Measurements from ENCODE around the gene RINL.
"Not testable (repeated sequence)": the region's sequence is repeated elsewhere in the genome, so short reads cannot be mapped to it uniquely, and the experiment has no call there.

The RINL gene

GRCh38 chr19:38891771-38892170 is 13.7 kb upstream of the RINL start:
- ATAC-seq: no peak
- H3K27ac Mint-ChIP-seq: no peak overlapping the region

DNA sequence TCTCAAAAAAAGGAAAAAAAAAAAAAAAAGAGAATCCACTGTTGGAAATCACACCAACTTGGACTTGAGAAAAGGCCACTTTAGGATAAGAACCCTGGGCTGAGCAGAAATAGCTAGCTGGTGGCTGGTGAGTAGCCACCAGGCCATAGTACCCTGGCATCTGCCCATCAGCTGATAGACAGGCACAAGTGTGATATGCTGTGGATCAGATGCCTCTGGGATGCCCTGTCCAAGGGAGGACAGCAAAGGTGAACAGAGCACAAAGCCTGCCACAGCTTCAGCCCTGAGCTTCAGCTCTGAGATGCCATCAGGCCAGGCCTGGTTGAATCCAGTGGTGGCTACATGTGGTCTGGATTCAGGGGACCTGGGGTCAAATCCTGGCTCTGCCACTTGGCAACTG is 12.6 kb upstream of the RINL start:
- DNase-seq (no peak), ATAC-seq (no peak)
- no peaks in the 10 kb centered on the region for H3K9me3 Mint-ChIP-seq
- H3K4me1 Mint-ChIP-seq: peaks cover 17% of the 10 kb centered on the region
- H3K27me3 Mint-ChIP-seq: no peaks in the 10 kb centered on the region
- H3K27ac Mint-ChIP-seq: no peak overlapping the region
- H3K4me3 Mint-ChIP-seq: no peak overlapping the region

More at GRCh38 chr19:38891771-38892170, 13.7 kb upstream of the RINL start:
- Mint-ChIP-seq H3K27me3 (no peaks in the 10 kb centered on the region), H3K4me1 (peaks cover 21% of the 10 kb centered on the region), H3K4me3 (no peak overlapping the region), H3K9me3 (no peaks in the 10 kb centered on the region)
- DNase-seq: no peak

DNA sequence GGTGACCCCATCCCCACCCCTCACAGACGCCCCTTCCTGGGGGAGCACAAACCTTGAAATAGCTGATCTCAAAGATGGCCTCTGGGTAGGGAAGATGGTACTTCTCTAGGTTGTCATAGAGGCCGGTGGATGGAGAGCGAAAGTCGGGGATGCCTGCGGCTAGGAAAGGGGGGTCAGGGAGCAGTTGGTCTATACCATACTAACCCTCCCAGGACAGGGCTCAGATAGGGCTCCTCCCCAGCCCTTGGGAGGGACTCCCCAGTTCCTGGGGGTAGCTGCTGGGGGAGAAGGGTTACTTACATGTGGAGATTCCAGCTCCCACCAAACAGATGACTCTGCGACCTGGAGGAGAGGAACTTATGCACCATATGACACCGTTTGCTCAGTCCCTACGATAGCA is 11.7 kb upstream of the RINL start:
- no peaks in the 10 kb centered on the region for H3K27me3 Mint-ChIP-seq
- H3K4me1 Mint-ChIP-seq: peaks cover 9% of the 10 kb centered on the region
- no peak overlapping the region for H3K27ac Mint-ChIP-seq
- H3K9me3 Mint-ChIP-seq: no peaks in the 10 kb centered on the region
- DNase-seq (no peak), ATAC-seq (no peak)
- H3K4me3 Mint-ChIP-seq: no peak overlapping the region

GRCh38 chr19:38888876-38889275 is 10.8 kb upstream of the RINL start:
- ATAC-seq: no peak
- no peaks in the 10 kb centered on the region for H3K27me3 Mint-ChIP-seq
- no peak overlapping the region for H3K4me3 Mint-ChIP-seq
- H3K4me1 Mint-ChIP-seq: peaks cover 5% of the 10 kb centered on the region
- no peaks in the 10 kb centered on the region for H3K9me3 Mint-ChIP-seq
- no peak for DNase-seq
- peak overlapping the region in 1 of 2 donors; percentile 54 for H3K27ac Mint-ChIP-seq

DNA sequence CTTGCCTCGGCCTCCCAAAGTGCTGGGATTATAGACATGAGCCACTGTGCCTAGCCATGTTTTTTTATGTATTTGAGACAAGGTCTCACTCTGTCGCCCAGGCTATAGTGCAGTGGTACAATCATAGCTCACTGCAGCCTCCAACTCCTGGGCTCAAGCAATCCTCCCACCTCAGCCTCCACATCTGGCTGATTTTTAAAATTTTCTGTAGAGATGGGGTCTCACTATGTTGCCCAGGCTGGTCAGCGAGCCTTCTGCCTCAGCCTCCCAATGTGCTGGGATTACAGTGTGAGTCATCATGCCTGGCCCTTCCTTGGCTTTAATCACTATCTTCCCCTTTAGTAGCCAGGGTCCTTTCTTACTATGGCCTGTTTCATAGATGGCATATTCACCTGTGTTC is 6.6 kb upstream of the RINL start:
- not testable (repeated sequence) for H3K27ac Mint-ChIP-seq, DNase-seq, ATAC-seq, H3K9me3 Mint-ChIP-seq, H3K4me3 Mint-ChIP-seq, H3K27me3 Mint-ChIP-seq
- H3K4me1 Mint-ChIP-seq: peaks cover 10% of the 10 kb centered on the region

- DNase-seq: no peak
- Mint-ChIP-seq H3K4me3 (no peak overlapping the region), H3K27me3 (no peaks in the 10 kb centered on the region), H3K27ac (peak overlapping the region in 1 of 2 donors; percentile 48), H3K9me3 (no peaks in the 10 kb centered on the region), H3K4me1 (peaks cover 20% of the 10 kb centered on the region)
- ATAC-seq: no peak
Observed at GRCh38 chr19:38883286-38883685, 5.2 kb upstream of the RINL start.

DNA sequence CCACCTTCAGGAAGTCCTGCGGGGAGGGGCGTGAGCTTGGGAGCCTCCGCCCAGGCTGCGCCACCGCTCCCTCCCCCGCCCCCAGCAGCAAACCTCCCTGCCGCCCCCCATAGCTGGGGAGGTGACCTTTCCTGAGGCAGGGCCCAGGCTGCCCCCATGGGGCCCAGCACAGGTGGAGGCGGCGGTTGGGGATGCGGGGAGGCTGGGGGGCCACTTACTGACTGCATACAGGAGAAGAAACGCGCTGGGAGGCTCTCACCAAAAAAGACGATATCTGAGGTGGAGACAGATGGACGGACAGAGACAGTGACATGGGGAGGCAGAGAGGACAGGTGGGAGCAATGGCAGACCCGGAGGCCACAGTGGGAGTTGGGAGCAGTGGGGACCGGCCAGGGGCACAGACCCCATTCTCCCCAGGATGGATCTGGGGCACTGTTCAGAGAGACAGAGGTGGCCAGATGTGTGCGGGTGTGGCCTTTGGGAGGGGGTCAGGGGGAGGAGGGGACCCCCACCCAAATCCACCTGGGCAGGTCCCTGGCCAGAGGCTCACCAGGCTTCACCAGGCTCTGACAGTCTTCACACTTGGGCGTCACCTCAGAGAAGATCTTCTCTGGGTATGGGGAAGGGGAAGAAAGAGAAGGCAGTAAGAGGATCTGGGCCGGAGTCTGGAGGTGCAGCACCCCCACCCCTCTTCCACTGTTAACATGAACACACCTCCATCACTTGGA is 3.0 kb upstream of the RINL start:
- DNase-seq: no peak

DNA sequence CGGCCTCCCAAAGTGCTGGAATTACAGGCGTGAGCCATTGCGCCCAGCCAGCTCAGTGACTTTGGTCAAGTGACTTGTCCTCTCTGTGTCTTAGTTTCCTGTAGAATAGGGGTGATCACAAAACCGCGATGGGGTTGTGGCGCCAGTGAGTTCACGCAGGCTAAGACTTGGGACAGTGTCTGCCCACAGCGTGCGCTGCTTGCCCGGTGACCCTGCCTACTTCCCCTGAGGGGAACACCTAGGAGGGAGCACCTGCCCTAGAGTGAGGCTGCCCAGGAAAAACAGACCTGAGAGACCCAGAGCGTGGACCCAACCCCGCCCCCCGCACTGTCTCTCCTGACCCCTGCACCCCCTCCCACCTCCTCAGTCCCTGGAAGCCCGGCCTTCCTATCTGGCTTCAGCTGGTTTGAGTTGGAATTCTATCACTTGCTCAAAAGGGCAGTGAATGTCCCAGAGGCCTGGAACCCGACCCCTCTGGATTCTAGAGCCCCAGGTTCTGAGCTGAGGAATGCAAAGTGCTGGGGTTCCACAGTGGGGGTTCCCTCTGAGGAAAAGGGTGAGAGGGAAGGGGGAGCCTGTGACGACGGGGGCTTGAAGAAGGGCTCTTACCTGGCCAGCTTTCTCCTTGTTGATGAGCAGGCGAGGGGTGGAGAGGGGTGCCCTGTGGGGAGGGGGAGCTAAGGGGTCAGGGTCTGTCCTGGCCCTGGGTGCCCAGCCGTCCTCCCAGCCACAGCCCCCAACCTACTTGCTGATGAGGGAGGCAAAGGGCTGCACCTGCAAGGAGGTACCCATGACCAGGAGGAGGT is 2.2 kb upstream of the RINL start:
- no peak for ATAC-seq
- no peak for DNase-seq
- Mint-ChIP-seq H3K4me3 (no peak overlapping the region), H3K4me1 (peaks cover 37% of the 10 kb centered on the region), H3K27me3 (no peaks in the 10 kb centered on the region), H3K9me3 (no peaks in the 10 kb centered on the region), H3K27ac (peak overlapping the region in 1 of 2 donors; percentile 67)

More for the DNA sequence above, 3.0 kb upstream of the RINL start:
- Mint-ChIP-seq H3K27ac (peak overlapping the region in 1 of 2 donors; percentile 42), H3K27me3 (no peaks in the 10 kb centered on the region), H3K4me3 (no peak overlapping the region), H3K9me3 (no peaks in the 10 kb centered on the region), H3K4me1 (peaks cover 33% of the 10 kb centered on the region)
- no peak for ATAC-seq

- DNase-seq (no peak), ATAC-seq (no peak)
- Mint-ChIP-seq H3K4me3 (peak overlapping the region in 1 of 2 donors; percentile 12), H3K27me3 (no peaks in the 10 kb centered on the region), H3K4me1 (peaks cover 37% of the 10 kb centered on the region), H3K27ac (no peak overlapping the region), H3K9me3 (no peaks in the 10 kb centered on the region)
Observed at GRCh38 chr19:38879400-38879751, 1.3 kb upstream of the RINL start.

- Mint-ChIP-seq H3K27me3 (no peaks in the 10 kb centered on the region), H3K4me3 (peak overlapping the region; percentile 96 to 99), H3K4me1 (peaks cover 37% of the 10 kb centered on the region), H3K27ac (peak overlapping the region; percentile 99), H3K9me3 (no peaks in the 10 kb centered on the region)
- DNase-seq (peak in 1 of 2 donors; percentile 20), ATAC-seq (peak; percentile 48)
Observed at GRCh38 chr19:38878575-38879399, 712 bp upstream of the RINL start.

DNA sequence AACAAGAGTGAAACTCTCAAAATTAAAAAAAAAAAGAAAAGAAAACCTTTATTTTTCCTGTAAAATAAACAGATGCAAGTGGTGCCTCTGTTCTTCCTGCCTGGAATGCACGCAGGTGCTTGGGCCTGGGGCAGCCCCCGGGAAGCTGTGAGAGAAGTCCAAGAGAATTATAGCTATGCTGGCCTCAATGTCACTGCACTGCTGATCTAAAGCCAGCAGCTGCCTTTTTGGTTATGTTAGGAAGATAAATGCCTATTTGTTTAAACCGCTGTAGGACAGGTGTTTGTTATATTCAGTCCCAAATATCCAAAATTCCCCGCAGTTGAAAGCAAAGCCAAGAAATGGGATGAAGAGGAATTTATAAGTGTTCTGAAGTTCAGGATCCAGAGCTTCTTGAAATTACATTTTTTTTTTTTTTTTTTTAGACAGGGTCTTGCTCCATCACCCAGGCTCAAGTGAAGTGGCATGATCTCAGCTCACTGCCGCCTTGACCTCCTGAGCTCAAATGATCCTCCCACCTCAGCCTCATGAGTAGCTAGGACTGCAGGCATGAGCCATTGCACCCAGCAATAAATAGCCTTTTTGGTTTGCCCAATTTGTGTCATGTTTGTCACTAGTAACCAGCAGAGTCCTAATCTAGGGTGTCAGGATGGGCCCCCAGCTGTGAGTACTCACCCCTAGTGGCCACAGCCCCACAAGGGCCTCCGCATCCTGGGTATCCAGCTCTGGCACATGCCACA is 2.2 kb downstream of the RINL start:
- peak in 1 of 2 donors; percentile 28 for DNase-seq
- no peaks in the 10 kb centered on the region for H3K27me3 Mint-ChIP-seq
- H3K4me1 Mint-ChIP-seq: peaks cover 42% of the 10 kb centered on the region
- peak overlapping the region in 1 of 2 donors; percentile 75 for H3K4me3 Mint-ChIP-seq
- H3K9me3 Mint-ChIP-seq: no peaks in the 10 kb centered on the region
- ATAC-seq: peak; percentile 27
- peak overlapping the region in 1 of 2 donors; percentile 87 for H3K27ac Mint-ChIP-seq

GRCh38 chr19:38873400-38873799 is 4.7 kb downstream of the RINL start:
- not testable (repeated sequence) for H3K4me3 Mint-ChIP-seq

GRCh38 chr19:38870612-38871011 is 7.5 kb downstream of the RINL start:
- Mint-ChIP-seq H3K4me1 (peaks cover 54% of the 10 kb centered on the region), H3K4me3 (peak overlapping the region; percentile 67 to 99), H3K9me3 (no peaks in the 10 kb centered on the region), H3K27me3 (no peaks in the 10 kb centered on the region), H3K27ac (peak overlapping the region in 1 of 2 donors; percentile 91)
- DNase-seq (no peak), ATAC-seq (no peak)

More at GRCh38 chr19:38873400-38873799, 4.7 kb downstream of the RINL start:
- not testable (repeated sequence) for ATAC-seq, H3K27ac Mint-ChIP-seq, H3K27me3 Mint-ChIP-seq, H3K9me3 Mint-ChIP-seq, DNase-seq
- peaks cover 57% of the 10 kb centered on the region for H3K4me1 Mint-ChIP-seq

DNA sequence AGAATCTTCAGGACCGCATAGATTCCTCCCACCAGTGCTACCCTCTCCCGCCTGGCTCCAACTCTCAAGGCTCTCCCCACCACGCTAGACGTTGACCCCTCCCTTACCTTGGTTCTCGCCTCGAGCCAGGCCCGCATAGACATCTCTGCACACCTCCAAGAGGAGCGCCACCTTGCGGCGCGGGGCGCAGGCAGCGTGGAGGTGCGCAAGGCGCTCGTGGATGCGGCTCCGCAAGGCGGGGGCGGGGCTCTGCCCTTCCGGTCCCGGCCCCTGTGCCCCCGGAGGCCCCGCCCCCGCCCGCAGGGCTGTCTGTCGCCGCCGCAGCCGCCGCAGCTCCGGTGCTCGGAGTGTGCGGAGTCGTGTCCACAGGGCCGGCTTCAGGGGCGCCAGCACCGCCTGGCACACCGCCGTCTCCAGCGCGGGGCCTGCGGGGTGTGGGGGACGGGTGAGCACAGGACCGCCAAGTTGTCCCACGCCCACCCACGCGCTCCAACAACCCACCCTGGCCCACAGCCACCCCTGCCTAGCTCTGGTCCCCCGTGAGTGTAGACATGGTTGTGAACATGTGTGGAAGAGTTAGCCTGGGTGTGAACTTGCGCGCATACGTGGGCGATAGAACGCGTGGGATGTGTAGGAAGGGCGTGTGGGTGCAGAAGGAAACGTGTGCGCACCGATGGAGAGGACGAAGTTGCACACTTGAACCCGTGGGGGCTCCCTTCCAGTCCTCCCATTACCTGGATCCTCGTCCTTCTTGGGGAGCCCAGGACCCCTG is 8.1 kb downstream of the RINL start:
- DNase-seq (peak; percentile 95), ATAC-seq (peak; percentile 92)
- H3K27me3 Mint-ChIP-seq: no peaks in the 10 kb centered on the region
- peaks cover 60% of the 10 kb centered on the region for H3K4me1 Mint-ChIP-seq
- H3K4me3 Mint-ChIP-seq: peak overlapping the region; percentile 87 to 99
- no peaks in the 10 kb centered on the region for H3K9me3 Mint-ChIP-seq
- H3K27ac Mint-ChIP-seq: peak overlapping the region; percentile 91

Measured in stimulated activated naive CD8-positive, alpha-beta T cell treated with anti-CD3 and anti-CD28 coated beads, Interleukin-15, amount 100 ng/mL, for 72 hours (primary cell).